Activated CD8-positive, alpha-beta T cell treated with anti-CD3 and anti-CD28 coated beads, Interleukin-2, amount 10 ng/mL, durations not matched to agents 7 days and 5 days (primary cell): Measurements from ENCODE around the gene CORO2B. TPM values are rescaled to one million over a fixed set of nuclear protein-coding genes. Genes with fewer than 3 reads are reported as not detected.

ENCODE experiments used
- ATAC-seq: fragments of 150-1000 bp; cut with Tn5 transposase; one replicate; pipeline ENCODE4 v1.10.0; 2021; ENCODE audit warnings: moderate library complexity
- CTCF ChIA-PET: fragments of 350-600 bp; sonication (Branson Sonifier 250); formaldehyde crosslinking; loops from one replicate; lab custom pipeline; 2021; ENCODE audit warnings: antibody characterized with exemption; lab: Charles Lee
- POLR2A ChIA-PET: fragments of 350-600 bp; sonication (Branson Sonifier 250); formaldehyde crosslinking; loops from one replicate; lab custom pipeline; 2021; ENCODE audit warnings: antibody characterized with exemption; lab: Charles Lee
- DNase-seq: peaks from one replicate; pipeline ENCODE4 v3.0.0-alpha.2; 2020
- H3K27ac Mint-ChIP-seq: one replicate; pipeline ENCODE4 v1.8.0; 2021; ENCODE audit warnings: mild to moderate bottlenecking, mixed read lengths
- H3K27me3 Mint-ChIP-seq: one replicate; pipeline ENCODE4 v1.8.0; 2021; ENCODE audit warnings: low read depth, mixed read lengths
- H3K36me3 Mint-ChIP-seq: one replicate; pipeline ENCODE4 v1.8.0; 2021; ENCODE audit warnings: low read depth, mixed read lengths
- H3K4me1 Mint-ChIP-seq: one replicate; pipeline ENCODE4 v1.8.0; 2021; ENCODE audit warnings: low read depth, mixed read lengths
- H3K4me3 Mint-ChIP-seq: one replicate; pipeline ENCODE4 v1.8.0; 2021; ENCODE audit warnings: mild to moderate bottlenecking, mixed read lengths
- H3K9me3 Mint-ChIP-seq: one replicate; pipeline ENCODE4 v1.8.0; 2022; ENCODE audit warnings: mixed read lengths; ENCODE audit not compliant: insufficient read depth
- total RNA-seq, 2 experiments: library from RNA; stranded (reverse); gene quantifications; one replicate each; pipeline ENCODE4 v1.2.3, GENCODE V29; 2021

The CORO2B gene
- total RNA-seq, 2 experiments from 2014 or later, result not detected

- ChIA-PET CTCF (interaction anchor here (0.8 kb wide), 1 partner anchor 27 kb away, joined by 3 read pairs; no protein-coding TSS in a partner anchor), POLR2A (no interaction called here)
- DNase-seq (no peak), ATAC-seq (no peak)
- peaks cover 8% of the 10 kb centered on the region for H3K4me1 Mint-ChIP-seq
- H3K27me3 Mint-ChIP-seq, result peaks cover 7% of the 10 kb centered on the region
- H3K36me3 Mint-ChIP-seq, result no peaks in the 10 kb centered on the region
- no peak overlapping the region for H3K27ac Mint-ChIP-seq
- no peaks in the 10 kb centered on the region for H3K9me3 Mint-ChIP-seq
- H3K4me3 Mint-ChIP-seq, result no peak overlapping the region
These were observed 7.6 kb downstream of the CORO2B start for GRCh38 chr15:68586274-68586961.

DNA sequence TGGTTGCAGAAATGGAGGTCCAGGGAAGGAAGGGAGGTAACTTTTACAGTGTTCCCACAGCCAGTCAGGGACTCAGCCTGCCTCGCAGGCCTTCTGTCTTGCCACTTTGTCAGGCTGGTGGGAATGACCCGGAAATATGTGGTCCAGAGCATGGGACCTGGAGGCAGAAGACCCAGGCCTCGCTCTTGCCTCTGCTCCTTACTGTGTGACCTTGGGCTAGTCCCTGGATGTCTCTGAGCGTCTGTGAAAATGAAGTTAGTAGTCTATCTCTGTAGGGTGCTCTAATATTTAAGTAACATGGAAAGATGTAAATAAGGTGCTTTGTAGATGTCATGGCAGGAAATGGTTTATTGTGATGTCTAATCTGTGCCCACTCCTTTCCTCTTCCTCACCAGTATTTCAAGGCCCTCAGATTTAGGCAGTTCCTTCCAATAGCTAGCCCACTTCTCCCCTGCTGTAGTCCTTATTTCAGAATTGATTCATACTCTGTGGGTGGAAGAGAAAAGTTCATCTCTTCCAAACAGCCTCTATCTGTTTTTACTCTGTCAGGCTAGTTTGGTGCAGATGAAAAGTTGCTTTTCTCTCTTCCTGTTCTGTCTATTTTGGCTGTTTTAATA lies 9.1 kb downstream of the CORO2B start:
- H3K36me3 Mint-ChIP-seq, result no peaks in the 10 kb centered on the region
- CTCF ChIA-PET, result interaction anchor here (1.0 kb wide), 1 partner anchor 28 kb away, joined by 3 read pairs; no protein-coding TSS in a partner anchor
- H3K9me3 Mint-ChIP-seq, result no peaks in the 10 kb centered on the region
- H3K27ac Mint-ChIP-seq, result no peak overlapping the region
- ATAC-seq, result no peak
- no peak overlapping the region for H3K4me3 Mint-ChIP-seq
- H3K27me3 Mint-ChIP-seq, result peaks cover 12% of the 10 kb centered on the region
- POLR2A ChIA-PET, result no interaction called here
- peaks cover 8% of the 10 kb centered on the region for H3K4me1 Mint-ChIP-seq
- no peak for DNase-seq

DNA sequence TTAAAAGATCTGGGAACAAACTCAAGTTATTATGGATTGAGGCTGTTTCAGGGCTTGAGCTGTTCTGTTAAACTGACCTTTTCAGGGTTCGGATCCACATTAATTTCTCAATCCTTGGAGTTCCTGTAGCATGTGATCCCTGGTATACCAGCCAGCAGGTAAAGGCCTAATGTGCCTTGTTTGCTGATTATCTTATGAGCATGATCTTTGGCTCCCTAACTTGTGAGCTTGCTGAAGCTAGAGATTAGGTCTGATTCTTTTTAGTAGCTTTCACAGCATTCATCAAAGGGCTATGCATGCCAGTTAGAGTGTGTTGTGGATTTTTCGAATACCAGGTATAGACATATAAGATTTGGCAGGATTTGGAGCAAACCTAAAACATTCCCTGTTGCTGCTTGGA lies 10.3 kb downstream of the CORO2B start:
- ChIA-PET CTCF (interaction anchor here (1.0 kb wide), 2 partner anchors 29 to 39 kb away, joined by 3 read pairs; no protein-coding TSS in a partner anchor), POLR2A (no interaction called here)
- Mint-ChIP-seq H3K27ac (no peak overlapping the region), H3K27me3 (peaks cover 17% of the 10 kb centered on the region), H3K4me1 (peaks cover 8% of the 10 kb centered on the region), H3K9me3 (no peaks in the 10 kb centered on the region), H3K36me3 (no peaks in the 10 kb centered on the region), H3K4me3 (no peak overlapping the region)
- DNase-seq, result no peak
- ATAC-seq, result no peak

DNA sequence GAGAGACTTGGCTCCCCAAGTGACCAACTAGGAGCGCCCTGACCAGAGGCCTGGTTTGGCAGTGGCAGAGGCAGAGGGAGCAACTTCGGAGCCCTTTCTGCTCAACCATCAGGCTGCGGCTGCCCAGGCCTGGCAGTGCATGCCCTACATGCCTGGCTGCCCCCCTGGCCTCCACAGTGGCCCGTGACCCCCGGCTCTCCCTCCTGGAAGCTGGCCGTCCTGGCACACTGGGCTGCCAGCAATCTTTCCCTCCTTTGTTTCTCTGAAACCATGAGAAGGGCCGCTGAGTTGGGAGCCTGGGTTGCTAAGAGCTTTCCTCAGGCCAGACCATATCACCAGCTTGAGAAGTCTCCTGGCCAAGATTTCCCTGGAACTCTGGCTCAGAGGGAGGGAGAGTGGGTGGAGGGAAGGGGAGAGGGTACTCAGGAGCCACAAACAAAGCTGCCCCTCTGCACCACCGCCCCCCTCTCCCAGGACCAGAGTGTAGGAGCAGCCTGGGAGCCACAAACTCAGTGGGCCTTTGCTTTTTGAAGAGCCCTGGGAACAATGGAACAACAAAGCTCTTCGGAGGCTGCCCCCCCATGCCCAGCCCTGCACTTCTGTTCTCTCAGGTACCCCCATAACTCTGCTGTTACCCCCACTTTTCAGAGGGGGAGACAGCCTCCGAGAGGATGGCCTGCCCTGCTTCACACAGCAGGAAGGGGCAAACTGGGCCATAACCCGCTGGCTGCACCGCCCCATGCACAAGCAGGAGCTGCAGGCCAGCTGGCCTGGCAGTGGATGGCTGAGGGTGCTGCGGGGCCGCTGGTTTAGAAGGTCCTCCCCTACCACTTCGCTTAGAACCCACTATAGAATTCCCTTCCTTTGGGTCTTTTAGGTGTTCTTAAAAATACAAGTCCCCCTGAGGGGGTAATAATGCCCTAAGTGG lies 11.3 kb downstream of the CORO2B start:
- POLR2A ChIA-PET, result no interaction called here
- Mint-ChIP-seq H3K36me3 (no peaks in the 10 kb centered on the region), H3K27ac (no peak overlapping the region), H3K4me3 (no peak overlapping the region), H3K4me1 (peaks cover 8% of the 10 kb centered on the region), H3K27me3 (peaks cover 17% of the 10 kb centered on the region), H3K9me3 (no peaks in the 10 kb centered on the region)
- CTCF ChIA-PET, result interaction anchor here (0.7 to 1.1 kb wide), 3 partner anchors 31 to 84 kb away, joined by 3 to 4 read pairs (median 3); no protein-coding TSS in a partner anchor
- DNase-seq (no peak), ATAC-seq (no peak)

- Mint-ChIP-seq H3K27ac (no peak overlapping the region), H3K9me3 (no peaks in the 10 kb centered on the region), H3K27me3 (peaks cover 17% of the 10 kb centered on the region), H3K4me1 (peaks cover 8% of the 10 kb centered on the region), H3K4me3 (no peak overlapping the region), H3K36me3 (no peaks in the 10 kb centered on the region)
- ATAC-seq (no peak), DNase-seq (no peak)
- POLR2A ChIA-PET, result no interaction called here
- CTCF ChIA-PET, result interaction anchor here (0.7 to 1.1 kb wide), 2 partner anchors 31 to 83 kb away, joined by 3 to 4 read pairs; no protein-coding TSS in a partner anchor
These were observed 12.1 kb downstream of the CORO2B start for GRCh38 chr15:68590721-68591389.

DNA sequence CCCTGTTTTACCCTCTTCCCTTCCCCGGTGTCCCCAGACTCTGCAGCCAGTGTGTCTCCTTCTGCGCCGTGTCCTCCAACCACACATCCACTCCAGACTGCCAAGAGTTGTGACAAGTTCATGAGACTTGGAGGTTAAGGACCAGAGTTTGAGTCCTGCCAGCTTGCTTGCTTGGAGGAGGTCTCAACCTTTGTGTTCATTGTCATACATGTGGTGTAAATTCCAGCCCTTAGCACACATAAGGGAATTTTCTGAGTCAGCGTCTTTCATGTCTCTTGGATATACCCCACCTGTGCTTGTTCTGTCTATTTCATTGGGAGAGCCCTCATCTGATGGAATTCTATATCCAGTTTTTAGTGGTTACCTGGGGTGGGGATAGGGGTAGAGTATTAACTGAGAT lies 13.3 kb downstream of the CORO2B start:
- Mint-ChIP-seq H3K4me3 (no peak overlapping the region), H3K27me3 (peaks cover 17% of the 10 kb centered on the region), H3K9me3 (no peaks in the 10 kb centered on the region), H3K36me3 (no peaks in the 10 kb centered on the region), H3K4me1 (peaks cover 8% of the 10 kb centered on the region), H3K27ac (no peak overlapping the region)
- DNase-seq (no peak), ATAC-seq (no peak)
- CTCF ChIA-PET, result interaction anchor here (0.7 kb wide), 1 partner anchor 135 kb away, joined by 3 read pairs; no protein-coding TSS in a partner anchor
- POLR2A ChIA-PET, result no interaction called here

DNA sequence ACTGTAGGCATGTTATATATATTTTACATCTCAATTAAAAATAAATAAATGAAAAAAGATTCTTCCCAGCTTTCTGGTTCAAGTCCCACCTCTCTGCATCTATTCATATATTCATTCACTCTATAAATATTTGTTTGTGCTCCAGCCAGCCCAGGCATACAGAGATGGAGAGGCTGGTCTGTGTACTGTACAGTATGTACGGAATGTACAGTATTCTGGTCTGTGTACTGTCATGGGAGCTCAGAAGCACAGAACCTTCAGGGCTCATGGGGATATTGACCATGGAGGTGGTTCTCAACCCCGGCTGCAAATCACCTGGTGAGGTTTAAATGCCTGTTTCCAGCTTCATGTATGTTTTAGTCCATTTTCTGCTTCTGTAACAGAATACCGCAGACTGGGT lies 13.8 kb downstream of the CORO2B start:
- Mint-ChIP-seq H3K27me3 (peaks cover 17% of the 10 kb centered on the region), H3K27ac (no peak overlapping the region), H3K36me3 (no peaks in the 10 kb centered on the region), H3K4me1 (peaks cover 8% of the 10 kb centered on the region), H3K4me3 (no peak overlapping the region), H3K9me3 (no peaks in the 10 kb centered on the region)
- CTCF ChIA-PET, result no interaction called here
- ATAC-seq (no peak), DNase-seq (no peak)
- POLR2A ChIA-PET, result no interaction called here

GRCh38 chr15:68593341-68593740 lies 14.5 kb downstream of the CORO2B start:
- Mint-ChIP-seq H3K27me3 (peaks cover 17% of the 10 kb centered on the region), H3K4me1 (no peaks in the 10 kb centered on the region), H3K27ac (no peak overlapping the region), H3K9me3 (no peaks in the 10 kb centered on the region), H3K4me3 (no peak overlapping the region), H3K36me3 (no peaks in the 10 kb centered on the region)
- ATAC-seq (no peak), DNase-seq (no peak)
- POLR2A ChIA-PET, result no interaction called here
- CTCF ChIA-PET, result interaction anchor here (1.1 to 1.2 kb wide), 2 partner anchors 43 to 80 kb away, joined by 3 to 4 read pairs; no protein-coding TSS in a partner anchor

GRCh38 chr15:68593828-68594532 lies 15.2 kb downstream of the CORO2B start:
- Mint-ChIP-seq H3K36me3 (no peaks in the 10 kb centered on the region), H3K27ac (no peak overlapping the region), H3K9me3 (no peaks in the 10 kb centered on the region), H3K4me1 (no peaks in the 10 kb centered on the region), H3K27me3 (peaks cover 17% of the 10 kb centered on the region), H3K4me3 (no peak overlapping the region)
- POLR2A ChIA-PET, result no interaction called here
- DNase-seq (no peak), ATAC-seq (no peak)
- CTCF ChIA-PET, result interaction anchor here (1.1 to 1.2 kb wide), 2 partner anchors 44 to 80 kb away, joined by 3 to 4 read pairs; no protein-coding TSS in a partner anchor

DNA sequence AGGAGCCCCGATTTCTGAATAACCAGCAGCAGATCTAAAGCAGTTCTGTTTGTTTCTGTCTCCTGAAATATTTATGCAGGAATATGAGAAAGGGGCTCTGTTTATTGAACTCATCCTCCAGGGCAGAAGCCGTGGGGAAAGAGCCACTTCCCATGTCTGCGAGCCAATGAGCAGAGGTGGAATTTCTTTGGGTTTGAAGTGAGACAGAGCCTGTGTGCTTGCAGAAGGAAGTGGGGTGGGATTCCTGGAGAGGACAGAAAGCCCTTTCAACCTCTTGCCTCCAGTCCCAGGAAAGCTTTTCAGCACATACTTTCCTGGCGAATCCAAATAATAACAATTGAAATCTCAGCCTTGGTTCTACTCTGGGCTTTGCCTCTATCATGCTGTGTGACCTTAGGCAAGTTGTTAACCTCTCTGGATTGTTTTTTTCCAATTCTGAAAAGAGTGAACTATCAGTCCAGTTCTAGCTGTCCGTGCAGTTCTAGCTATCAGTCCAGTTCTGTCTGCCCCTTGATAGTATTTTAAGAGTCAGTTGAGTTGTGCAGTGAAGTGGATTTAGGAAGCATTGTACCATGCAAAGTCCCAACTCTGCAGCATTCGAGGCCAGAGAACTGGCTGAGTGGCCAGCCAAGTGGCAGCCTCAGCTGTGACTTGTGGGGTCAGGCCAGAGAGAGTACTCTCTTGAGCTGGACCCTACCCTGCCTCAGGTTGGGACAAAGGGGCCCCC lies 15.9 kb downstream of the CORO2B start:
- Mint-ChIP-seq H3K27me3 (peaks cover 17% of the 10 kb centered on the region), H3K9me3 (no peaks in the 10 kb centered on the region), H3K36me3 (no peaks in the 10 kb centered on the region), H3K4me1 (no peaks in the 10 kb centered on the region), H3K27ac (no peak overlapping the region), H3K4me3 (no peak overlapping the region)
- DNase-seq (no peak), ATAC-seq (no peak)
- ChIA-PET CTCF (interaction anchor here (1.2 kb wide), 1 partner anchor 45 kb away, joined by 4 read pairs; no protein-coding TSS in a partner anchor), POLR2A (no interaction called here)
